Ishikawa (cell line): ENCODE results near the gene GDAP1L1.

Source experiments
- CEBPB ChIP-seq: IDR thresholded peaks from 2 replicates; pipeline ENCODE4 v1.6.1; 2012
- EGR1 ChIP-seq: IDR thresholded peaks from 2 replicates; pipeline ENCODE4 v1.6.1; 2012
- EP300 ChIP-seq: IDR thresholded peaks from 2 replicates; pipeline ENCODE4 v1.6.1; 2012; ENCODE audit warnings: borderline replicate concordance
- FOXM1 ChIP-seq: IDR thresholded peaks from 2 replicates; pipeline ENCODE4 v1.6.1; 2012; ENCODE audit warnings: low read depth, borderline replicate concordance
- MAX ChIP-seq: IDR thresholded peaks from 2 replicates; pipeline ENCODE4 v1.6.1; 2012
- NFIC ChIP-seq: IDR thresholded peaks from 2 replicates; pipeline ENCODE4 v1.6.1; 2012
- RAD21 ChIP-seq: IDR thresholded peaks from 2 replicates; pipeline ENCODE4 v1.6.1; 2012; ENCODE audit warnings: low read depth
- REST ChIP-seq: IDR thresholded peaks from 2 replicates; pipeline ENCODE4 v1.6.1; 2012; ENCODE audit warnings: low read depth, mild to moderate bottlenecking
- TAF1 ChIP-seq: IDR thresholded peaks from 2 replicates; pipeline ENCODE4 v1.6.1; 2012; ENCODE audit warnings: low read depth, mild to moderate bottlenecking
- TCF12 ChIP-seq: IDR thresholded peaks from 2 replicates; pipeline ENCODE4 v1.6.1; 2012; ENCODE audit warnings: low read depth
- TEAD4 ChIP-seq: IDR thresholded peaks from 2 replicates; pipeline ENCODE4 v1.6.1; 2012
- YY1 ChIP-seq: IDR thresholded peaks from 2 replicates; pipeline ENCODE4 v1.6.1; 2012; ENCODE audit warnings: low read depth
- ZBTB7A ChIP-seq: IDR thresholded peaks from 2 replicates; pipeline ENCODE4 v1.6.1; 2012; ENCODE audit warnings: low read depth
- TF ChIP-seq, protein P1 (sequence below): IDR thresholded peaks from 2 replicates; pipeline ENCODE4 v1.6.1; 2012

GRCh38 chr20:44231713-44232468, 15.2 kb upstream of the GDAP1L1 start:
- TF ChIP-seq REST (no peak), TAF1 (no peak), MAX (no peak), EP300 (no peak), CEBPB (no peak), TCF12 (no peak), YY1 (no peak), RAD21 (no peak), NFIC (no peak), EGR1 (no peak), TEAD4 (no peak), ZBTB7A (no peak), FOXM1 (no peak)
- TF ChIP-seq, protein P1, sequence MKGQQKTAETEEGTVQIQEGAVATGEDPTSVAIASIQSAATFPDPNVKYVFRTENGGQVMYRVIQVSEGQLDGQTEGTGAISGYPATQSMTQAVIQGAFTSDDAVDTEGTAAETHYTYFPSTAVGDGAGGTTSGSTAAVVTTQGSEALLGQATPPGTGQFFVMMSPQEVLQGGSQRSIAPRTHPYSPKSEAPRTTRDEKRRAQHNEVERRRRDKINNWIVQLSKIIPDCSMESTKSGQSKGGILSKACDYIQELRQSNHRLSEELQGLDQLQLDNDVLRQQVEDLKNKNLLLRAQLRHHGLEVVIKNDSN, result no peak
